Right atrium auricular region (tissue), 2 donors: ENCODE results near the gene CNOT11. TPM values are rescaled to one million over a fixed set of nuclear protein-coding genes. Genes with fewer than 3 reads are reported as not detected.
A peak's percentile ranks its signal among the peaks of the same experiment; 100 is the strongest.

ENCODE experiments used
- DNase-seq: peaks from one replicate; pipeline ENCODE4 v3.0.0-alpha.2; 2019; ENCODE audit warnings: low spot score
- H3K27ac ChIP-seq, 2 donors: fragments of 200-600 bp; sonication (generic); 1 replicate in 1 of 2; 2 replicates in 1 of 2; pipeline ENCODE4 v1.5.1; 2016 to 2019
- H3K27me3 ChIP-seq, 2 donors: fragments of 200-600 bp; sonication (generic); one replicate each; pipeline versions ENCODE4 v1.5.1 to v1.6.0; 2017 to 2019
- H3K36me3 ChIP-seq: fragments of 200-600 bp; sonication (generic); one replicate; pipeline ENCODE4 v1.5.1; 2016
- H3K4me1 ChIP-seq, 2 donors: fragments of 200-600 bp; sonication (generic); one replicate each; pipeline versions ENCODE4 v1.5.1 to v1.6.0; 2017 to 2019
- H3K4me3 ChIP-seq, 2 donors: fragments of 200-600 bp; sonication (generic); 1 replicate in 1 of 2; 2 replicates in 1 of 2; pipeline ENCODE4 v1.5.1; 2017 to 2019; ENCODE audit warnings: mild to moderate bottlenecking in 1 of 2, moderate library complexity in 1 of 2
- H3K9me3 ChIP-seq, 2 donors: fragments of 200-600 bp; sonication (generic); one replicate each; pipeline ENCODE4 v1.5.1; 2019
- CTCF ChIP-seq, 2 donors: fragments of 200-600 bp; sonication (generic); IDR thresholded peaks; one replicate each; pipeline ENCODE4 v1.5.1; 2019; ENCODE audit warnings: antibody characterized with exemption in 2 of 2
- total RNA-seq, 2 donors: library from RNA; depleted of rRNA; stranded (reverse); fragments of >200 nt; gene quantifications; one replicate each; pipeline ENCODE4 v1.1.0, GENCODE V29; 2016

Gene CNOT11
- total RNA-seq, 2 donors from 2014 or later = 37.0 to 40.4 TPM

- Histone ChIP-seq H3K4me1 (peaks cover 0 to 50% of the 10 kb centered on the region in 2 donors), H3K36me3 (peaks cover 31% of the 10 kb centered on the region)
Measured at GRCh38 chr2:101296371-101296770, 43.7 kb downstream of the CNOT11 start.

GRCh38 chr2:101297383-101297782, 44.7 kb downstream of the CNOT11 start:
- no peak overlapping the region for H3K27ac ChIP-seq
- H3K4me1 ChIP-seq = peaks cover 0 to 60% of the 10 kb centered on the region in 2 donors
- H3K4me3 ChIP-seq = no peak overlapping the region
- H3K36me3 ChIP-seq = peaks cover 24% of the 10 kb centered on the region
- no peaks in the 10 kb centered on the region for H3K9me3 ChIP-seq
- DNase-seq = no peak
- no peaks in the 10 kb centered on the region for H3K27me3 ChIP-seq
- no peak for TF ChIP-seq CTCF (IDR thresholded peaks at IDR 0.05)

More at GRCh38 chr2:101296371-101296770, 43.7 kb downstream of the CNOT11 start:
- no peak for DNase-seq
- no peak for TF ChIP-seq CTCF (IDR thresholded peaks at IDR 0.05)
- no peaks in the 10 kb centered on the region for H3K9me3 ChIP-seq
- no peak overlapping the region for H3K4me3 ChIP-seq
- no peaks in the 10 kb centered on the region for H3K27me3 ChIP-seq
- H3K27ac ChIP-seq = no peak overlapping the region

GRCh38 chr2:101299604-101300003, 46.9 kb downstream of the CNOT11 start:
- H3K27ac ChIP-seq = peak overlapping the region in 1 of 2 donors; percentile 8
- no peak for TF ChIP-seq CTCF (IDR thresholded peaks at IDR 0.05)

GRCh38 chr2:101300164-101300563, 47.5 kb downstream of the CNOT11 start:
- no peak overlapping the region for H3K4me3 ChIP-seq

More at GRCh38 chr2:101299604-101300003, 46.9 kb downstream of the CNOT11 start:
- peaks cover 7% of the 10 kb centered on the region for H3K36me3 ChIP-seq
- DNase-seq = no peak
- H3K4me3 ChIP-seq = no peak overlapping the region
- no peaks in the 10 kb centered on the region for H3K27me3 ChIP-seq
- H3K4me1 ChIP-seq = peaks cover 0 to 70% of the 10 kb centered on the region in 2 donors
- H3K9me3 ChIP-seq = no peaks in the 10 kb centered on the region

GRCh38 chr2:101300836-101301235, 48.1 kb downstream of the CNOT11 start:
- Histone ChIP-seq H3K27me3 (no peaks in the 10 kb centered on the region), H3K4me3 (no peak overlapping the region), H3K4me1 (peaks cover 0 to 71% of the 10 kb centered on the region in 2 donors), H3K9me3 (no peaks in the 10 kb centered on the region), H3K27ac (no peak overlapping the region), H3K36me3 (peaks cover 5% of the 10 kb centered on the region)
- no peak for TF ChIP-seq CTCF (IDR thresholded peaks at IDR 0.05)
- DNase-seq = no peak

More at GRCh38 chr2:101300164-101300563, 47.5 kb downstream of the CNOT11 start:
- peaks cover 0 to 71% of the 10 kb centered on the region in 2 donors for H3K4me1 ChIP-seq
- DNase-seq = no peak
- H3K27me3 ChIP-seq = no peaks in the 10 kb centered on the region
- no peak for TF ChIP-seq CTCF (IDR thresholded peaks at IDR 0.05)
- no peaks in the 10 kb centered on the region for H3K9me3 ChIP-seq
- peaks cover 5% of the 10 kb centered on the region for H3K36me3 ChIP-seq
- peak overlapping the region in 1 of 2 donors; percentile 8 for H3K27ac ChIP-seq

- no peaks in the 10 kb centered on the region for H3K27me3 ChIP-seq
- H3K36me3 ChIP-seq = peaks cover 5% of the 10 kb centered on the region
- no peaks in the 10 kb centered on the region for H3K9me3 ChIP-seq
- TF ChIP-seq CTCF (IDR thresholded peaks at IDR 0.05) = no peak
- H3K4me1 ChIP-seq = peaks cover 0 to 78% of the 10 kb centered on the region in 2 donors
- no peak overlapping the region for H3K4me3 ChIP-seq
- no peak overlapping the region for H3K27ac ChIP-seq
- DNase-seq = no peak
Measured at GRCh38 chr2:101302016-101302415, 49.3 kb downstream of the CNOT11 start.
